Endothelial cell of umbilical vein (primary cell): ENCODE results near the gene C1QL2. TPM values are rescaled to one million over a fixed set of nuclear protein-coding genes. Genes with fewer than 3 reads are reported as not detected.

Experiments
- BruUV-seq: library from RNA; stranded (reverse); fragments of 400-500 nt; replicated peaks from 2 replicates; lab custom pipeline; 2021; lab: Mats Ljungman, UMichigan
- CTCF ChIA-PET: fragments of 300-600, 350-600 bp; sonication (Branson Sonifier 250); formaldehyde crosslinking; loops from one replicate; lab custom pipeline; 2021; ENCODE audit warnings: antibody characterized with exemption, inconsistent platforms; lab: Charles Lee
- POLR2A ChIA-PET: fragments of 300-600, 350-600 bp; sonication (Branson Sonifier 250); formaldehyde crosslinking; loops from one replicate; lab custom pipeline; 2021; ENCODE audit warnings: antibody characterized with exemption, inconsistent platforms; lab: Charles Lee
- DNase-seq: peaks from one replicate; pipeline ENCODE4 v3.0.0-alpha.2; 2011; ENCODE audit warnings: low read depth, low spot score
- FAIRE-seq: peaks from 2 replicates; lab custom pipeline; 2011; peaks lifted over from hg19 to GRCh38; lab: Jason Lieb, UNC
- H2AFZ ChIP-seq: 2 replicates; pipeline ENCODE4 v1.6.0; 2012; ENCODE audit warnings: low read depth, low read length, control low read depth, inconsistent platforms
- H3K27ac ChIP-seq: 2 replicates; pipeline ENCODE4 v1.5.1; 2011; ENCODE audit warnings: low read depth, mild to moderate bottlenecking, control low read depth, low read length, moderate library complexity; ENCODE audit not compliant: insufficient read depth
- H3K27me3 ChIP-seq, 2 experiments: 2 replicates each; pipeline versions ENCODE4 v1.6.0 to v1.6.1; 2011; ENCODE audit warnings: low read length in 2 of 2, mixed read lengths in 1 of 2; ENCODE audit not compliant: control insufficient read depth in 2 of 2, insufficient read depth in 2 of 2
- H3K36me3 ChIP-seq, 2 experiments: 2 replicates in 1 of 2; 3 replicates in 1 of 2; pipeline ENCODE4 v1.5.1; 2011; ENCODE audit warnings: low read length in 2 of 2, mild to moderate bottlenecking in 1 of 2, moderate library complexity in 1 of 2; ENCODE audit not compliant: control insufficient read depth in 2 of 2, insufficient read depth in 2 of 2; ENCODE audit errors: extremely low read depth in 1 of 2
- H3K4me1 ChIP-seq: 3 replicates; pipeline ENCODE4 v1.5.1; 2011; ENCODE audit warnings: mild to moderate bottlenecking, low read length; ENCODE audit not compliant: control insufficient read depth, insufficient read depth; ENCODE audit errors: extremely low read depth
- H3K4me2 ChIP-seq: 2 replicates; pipeline ENCODE4 v1.6.1; 2011; ENCODE audit warnings: low read length, control low read depth, mixed read lengths; ENCODE audit not compliant: insufficient read depth
- H3K4me3 ChIP-seq, 3 experiments: fragments of 200-600 bp in 1 of 3; sonication (generic), shearing (Covaris generic) in 1 of 3; replicated peaks in 1 of 3; 2 replicates each; pipeline ENCODE4 v1.5.1; 2011 to 2016; ENCODE audit warnings: control low read depth in 3 of 3, low read length in 3 of 3, mild to moderate bottlenecking in 2 of 3, inconsistent platforms in 1 of 3, low read depth in 1 of 3, moderate library complexity in 1 of 3; ENCODE audit not compliant: insufficient read depth in 1 of 3
- H3K79me2 ChIP-seq: 2 replicates; pipeline ENCODE4 v1.6.0; 2012; ENCODE audit warnings: low read length, inconsistent platforms; ENCODE audit not compliant: control insufficient read depth, insufficient read depth
- H3K9ac ChIP-seq: replicated peaks from 2 replicates; pipeline ENCODE3; 2011; ENCODE audit warnings: low read length, control low read depth; ENCODE audit not compliant: insufficient read depth; ENCODE audit errors: extremely low read depth
- H3K9me1 ChIP-seq: replicated peaks from 3 replicates; pipeline ENCODE4 v1.6.0; 2011; ENCODE audit warnings: mild to moderate bottlenecking, low read length; ENCODE audit not compliant: control insufficient read depth, insufficient read depth; ENCODE audit errors: extremely low read depth
- H3K9me3 ChIP-seq: replicated peaks from 2 replicates; pipeline ENCODE4 v1.5.1; 2012; ENCODE audit warnings: low read length, inconsistent platforms; ENCODE audit not compliant: control insufficient read depth, insufficient read depth
- H4K20me1 ChIP-seq: replicated peaks from 2 replicates; pipeline ENCODE3; 2011; ENCODE audit warnings: mild to moderate bottlenecking, low read length; ENCODE audit not compliant: control insufficient read depth, insufficient read depth; ENCODE audit errors: extremely low read depth
- EZH2 ChIP-seq: IDR thresholded peaks from 2 replicates; pipeline ENCODE4 v1.6.1; 2012; ENCODE audit warnings: borderline replicate concordance, low read depth, mild to moderate bottlenecking, moderate library complexity, low read length, inconsistent platforms; ENCODE audit not compliant: severe bottlenecking
- FOS ChIP-seq: IDR thresholded peaks from 2 replicates; pipeline ENCODE4 v1.6.1; 2011; ENCODE audit warnings: mild to moderate bottlenecking, low read length, moderate library complexity, borderline replicate concordance; ENCODE audit not compliant: insufficient read depth
- GATA2 ChIP-seq: IDR thresholded peaks from 2 replicates; pipeline ENCODE4 v1.7.0; 2011; ENCODE audit warnings: low read depth, mild to moderate bottlenecking, moderate library complexity, mixed read lengths, low read length; ENCODE audit not compliant: insufficient read length, insufficient read depth
- JUN ChIP-seq: IDR thresholded peaks from 2 replicates; pipeline ENCODE4 v1.6.1; 2011; ENCODE audit warnings: borderline replicate concordance, low read depth; ENCODE audit not compliant: insufficient read length, insufficient read depth
- MYC ChIP-seq: IDR thresholded peaks from one replicate; pipeline ENCODE4 v1.6.1; 2011; ENCODE audit warnings: mild to moderate bottlenecking, low read depth, low read length
- POLR2A ChIP-seq: IDR thresholded peaks from 2 replicates; pipeline ENCODE4 v1.6.1; 2012; ENCODE audit warnings: low read depth, mild to moderate bottlenecking, control low read depth, low read length
- POLR2AphosphoS5 ChIP-seq: IDR thresholded peaks from 2 replicates; pipeline ENCODE4 v1.6.1; 2012; ENCODE audit warnings: low read depth, mild to moderate bottlenecking, control low read depth, low read length, moderate library complexity; ENCODE audit not compliant: insufficient read depth
- dilution Hi-C: fragments of 300-500 bp; cut with MboI; formaldehyde crosslinking; loops from one replicate; pipeline ENCODE4 v1.15.0; 2019; ENCODE audit warnings: low sequenced_read_pairs; ENCODE audit not compliant: extremely low pct_ligation_motif_present
- intact Hi-C: fragments of 100-400 bp; cut with micrococcal nuclease; formaldehyde crosslinking; loops from one replicate; pipeline ENCODE4 v1.10.0; 2022
- polyA plus RNA-seq, 4 experiments: library from polyadenylated mRNA; depleted of rRNA in 3 of 4; stranded (reverse) in 3 of 4; unstranded in 1 of 4; fragments of >200 nt; gene quantifications; 2 replicates each; pipeline versions ENCODE4 v1.2.1 to v1.2.3, GENCODE V29; 2011 to 2012; ENCODE audit warnings: missing spikeins in 1 of 4
- total RNA-seq: library from RNA; stranded (reverse); gene quantifications from 2 replicates; pipeline ENCODE4 v1.2.3, GENCODE V29; 2021
- TF ChIP-seq, protein P1 (sequence below), 2 donors: IDR thresholded peaks; 1 replicate in 1 of 2; 2 replicates in 1 of 2; pipeline ENCODE4 v1.5.1; 2011; ENCODE audit warnings: low read length in 2 of 2, mild to moderate bottlenecking in 2 of 2, moderate library complexity in 2 of 2, control low read depth in 1 of 2, inconsistent platforms in 1 of 2, low read depth in 1 of 2; ENCODE audit not compliant: insufficient read depth in 1 of 2; ENCODE audit errors: extremely low read depth in 1 of 2
- TF ChIP-seq, protein P2 (sequence below): IDR thresholded peaks from 2 replicates; pipeline ENCODE4 v1.6.1; 2011; ENCODE audit not compliant: insufficient read depth, insufficient read length

Gene C1QL2
- total and polyA plus RNA-seq, 2 donors (not counting 3 experiments of a cell fraction or from before 2014, with no cell fraction given) = not detected

DNA sequence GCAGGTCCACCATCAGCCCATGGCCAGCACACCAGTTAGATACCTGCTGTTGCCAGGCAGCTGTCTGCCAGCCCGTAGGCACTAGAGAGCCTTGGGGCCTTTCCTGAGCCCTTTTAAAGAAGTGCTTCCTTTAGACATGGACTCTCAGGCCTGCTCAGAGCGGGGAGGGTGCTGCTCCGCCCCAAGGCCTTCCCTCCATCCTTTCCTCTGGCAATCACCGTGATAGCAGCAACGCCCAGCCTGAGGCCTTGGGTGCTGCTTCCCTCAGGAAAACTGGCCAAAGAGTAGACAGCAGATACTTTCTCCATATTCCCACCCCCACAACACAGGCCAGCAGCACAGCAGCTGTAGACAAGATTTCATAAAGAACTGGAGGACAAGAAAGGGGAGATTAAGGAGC lies 22.3 kb upstream of the C1QL2 start:
- no peaks in the 10 kb centered on the region for H4K20me1 ChIP-seq
- CTCF ChIA-PET = no interaction called here
- FAIRE-seq = no peak

More for the DNA sequence above, 22.3 kb upstream of the C1QL2 start:
- intact Hi-C loops (no loop called here), dilution Hi-C loops (no loop called here)
- no peak overlapping the region for H3K27ac ChIP-seq
- H3K9ac ChIP-seq = no peak overlapping the region
- H3K9me1 ChIP-seq = no peaks in the 10 kb centered on the region
- H3K9me3 ChIP-seq = no peaks in the 10 kb centered on the region
- H3K36me3 ChIP-seq = no peaks in the 10 kb centered on the region
- H3K79me2 ChIP-seq = no peaks in the 10 kb centered on the region
- H3K4me1 ChIP-seq = no peaks in the 10 kb centered on the region
- no peaks in the 10 kb centered on the region for H3K27me3 ChIP-seq
- no peak for DNase-seq
- no peak overlapping the region for H2AFZ ChIP-seq
- no TSS peak for BruUV-seq
- POLR2A ChIA-PET = no interaction called here
- no peak overlapping the region for H3K4me3 ChIP-seq
- TF ChIP-seq GATA2 (no peak), POLR2AphosphoS5 (no peak), POLR2A (no peak), EZH2 (no peak), FOS (no peak), MYC (no peak), JUN (no peak)
- TF ChIP-seq, protein P1, sequence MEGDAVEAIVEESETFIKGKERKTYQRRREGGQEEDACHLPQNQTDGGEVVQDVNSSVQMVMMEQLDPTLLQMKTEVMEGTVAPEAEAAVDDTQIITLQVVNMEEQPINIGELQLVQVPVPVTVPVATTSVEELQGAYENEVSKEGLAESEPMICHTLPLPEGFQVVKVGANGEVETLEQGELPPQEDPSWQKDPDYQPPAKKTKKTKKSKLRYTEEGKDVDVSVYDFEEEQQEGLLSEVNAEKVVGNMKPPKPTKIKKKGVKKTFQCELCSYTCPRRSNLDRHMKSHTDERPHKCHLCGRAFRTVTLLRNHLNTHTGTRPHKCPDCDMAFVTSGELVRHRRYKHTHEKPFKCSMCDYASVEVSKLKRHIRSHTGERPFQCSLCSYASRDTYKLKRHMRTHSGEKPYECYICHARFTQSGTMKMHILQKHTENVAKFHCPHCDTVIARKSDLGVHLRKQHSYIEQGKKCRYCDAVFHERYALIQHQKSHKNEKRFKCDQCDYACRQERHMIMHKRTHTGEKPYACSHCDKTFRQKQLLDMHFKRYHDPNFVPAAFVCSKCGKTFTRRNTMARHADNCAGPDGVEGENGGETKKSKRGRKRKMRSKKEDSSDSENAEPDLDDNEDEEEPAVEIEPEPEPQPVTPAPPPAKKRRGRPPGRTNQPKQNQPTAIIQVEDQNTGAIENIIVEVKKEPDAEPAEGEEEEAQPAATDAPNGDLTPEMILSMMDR (IDR thresholded peaks at IDR 0.05; ENCODE audit: extremely low read depth in 1 of 2, insufficient read depth in 1 of 2, low read depth in 1 of 2, low read length in 2 of 2) = no peak
- TF ChIP-seq, protein P2, sequence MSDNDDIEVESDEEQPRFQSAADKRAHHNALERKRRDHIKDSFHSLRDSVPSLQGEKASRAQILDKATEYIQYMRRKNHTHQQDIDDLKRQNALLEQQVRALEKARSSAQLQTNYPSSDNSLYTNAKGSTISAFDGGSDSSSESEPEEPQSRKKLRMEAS = no peak
- no peak overlapping the region for H3K4me2 ChIP-seq
